Right hindlimb (tissue), 1 donor: ENCODE data around the gene PDPK1.

ENCODE experiments used
- DNase-seq: peaks from one replicate; pipeline ENCODE4 v3.0.0-alpha.2; 2018

Gene PDPK1

DNA sequence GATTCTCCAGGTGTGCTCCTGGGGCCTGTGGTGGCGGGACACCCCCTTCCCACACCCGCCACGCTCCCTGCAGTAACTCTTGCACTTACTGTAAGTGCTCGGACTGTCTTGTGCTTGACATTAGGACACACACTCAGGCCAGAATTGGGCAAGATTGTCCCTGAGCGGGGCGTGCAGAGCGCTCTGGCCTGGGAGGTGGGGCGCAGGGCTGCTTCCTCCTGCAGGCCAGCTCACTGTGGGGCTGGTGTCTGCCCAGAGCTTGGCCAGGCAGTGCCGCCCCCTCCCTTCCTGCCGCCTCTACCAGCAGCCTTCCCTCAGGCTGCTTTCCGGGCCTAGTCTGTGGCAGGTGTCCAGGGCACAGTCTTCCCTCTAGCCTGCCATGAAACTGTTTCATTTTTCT lies 30.2 kb upstream of the PDPK1 start:
- DNase-seq: peak; percentile 23

DNA sequence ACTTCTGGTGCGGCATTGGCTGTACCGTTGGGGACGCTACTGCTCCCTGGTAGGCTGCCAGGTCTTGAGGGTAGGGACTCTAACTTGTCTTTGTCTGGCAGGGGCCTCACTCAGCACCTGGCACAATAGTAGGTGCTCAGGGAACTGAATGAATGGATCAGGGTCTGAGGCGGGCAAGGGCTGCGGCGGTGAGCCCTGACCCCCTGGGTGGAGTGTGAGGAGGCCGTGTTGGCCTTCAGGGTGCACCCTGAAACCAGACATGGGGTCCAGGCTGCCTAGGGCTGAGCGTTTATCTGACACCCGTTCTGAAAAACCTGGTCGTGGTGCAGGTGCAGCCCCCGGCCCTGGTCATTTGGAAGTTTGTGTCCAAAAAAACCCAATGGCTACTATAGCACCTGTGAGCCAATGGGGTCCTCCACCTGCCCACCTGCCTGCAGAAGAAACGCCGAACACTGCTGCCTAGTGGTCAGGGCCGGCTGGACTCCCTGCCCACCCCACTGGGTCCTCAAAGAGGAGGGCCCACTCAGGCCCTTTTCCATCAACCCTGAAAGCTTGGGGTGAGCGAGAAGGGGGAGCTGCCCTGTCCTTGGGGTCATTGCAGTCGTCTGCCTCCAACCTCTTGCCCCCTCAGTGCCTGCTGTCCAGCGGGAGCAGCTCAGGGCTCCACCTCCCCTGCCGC lies 29.0 kb upstream of the PDPK1 start:
- peak; percentile 11 for DNase-seq

DNA sequence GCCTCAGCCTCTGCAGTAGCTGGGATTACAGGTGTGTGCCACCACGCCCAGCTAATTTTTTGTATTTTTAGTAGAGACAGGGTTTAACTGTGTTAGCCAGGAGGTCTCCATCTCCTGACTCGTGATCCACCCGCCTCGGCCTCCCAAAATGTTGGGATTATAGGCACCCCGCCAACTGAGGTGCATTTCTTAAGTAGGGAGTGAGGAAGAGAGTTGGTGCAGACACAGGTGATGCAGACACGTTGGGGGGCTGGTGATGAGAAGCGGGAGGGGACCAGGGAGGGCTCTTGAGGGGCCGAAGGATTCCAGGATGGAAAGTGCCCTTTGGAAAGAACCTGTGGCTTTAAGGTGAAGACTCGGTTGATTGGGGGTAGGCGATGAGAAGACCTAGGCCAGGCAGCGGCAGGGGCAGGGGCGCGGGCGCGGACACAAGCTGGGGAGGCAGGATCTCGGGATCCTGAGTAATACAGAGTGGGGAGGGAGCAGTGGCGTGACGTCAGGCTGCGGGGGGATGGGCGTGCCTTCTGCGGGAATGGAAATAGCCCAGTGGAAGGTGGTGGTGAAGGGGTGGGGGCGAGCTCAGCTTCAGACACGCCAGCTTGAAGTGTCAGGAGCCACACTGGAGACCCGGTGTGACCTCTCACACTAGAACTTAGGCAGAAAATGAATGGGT lies 26.6 kb upstream of the PDPK1 start:
- DNase-seq: peak; percentile 62

DNA sequence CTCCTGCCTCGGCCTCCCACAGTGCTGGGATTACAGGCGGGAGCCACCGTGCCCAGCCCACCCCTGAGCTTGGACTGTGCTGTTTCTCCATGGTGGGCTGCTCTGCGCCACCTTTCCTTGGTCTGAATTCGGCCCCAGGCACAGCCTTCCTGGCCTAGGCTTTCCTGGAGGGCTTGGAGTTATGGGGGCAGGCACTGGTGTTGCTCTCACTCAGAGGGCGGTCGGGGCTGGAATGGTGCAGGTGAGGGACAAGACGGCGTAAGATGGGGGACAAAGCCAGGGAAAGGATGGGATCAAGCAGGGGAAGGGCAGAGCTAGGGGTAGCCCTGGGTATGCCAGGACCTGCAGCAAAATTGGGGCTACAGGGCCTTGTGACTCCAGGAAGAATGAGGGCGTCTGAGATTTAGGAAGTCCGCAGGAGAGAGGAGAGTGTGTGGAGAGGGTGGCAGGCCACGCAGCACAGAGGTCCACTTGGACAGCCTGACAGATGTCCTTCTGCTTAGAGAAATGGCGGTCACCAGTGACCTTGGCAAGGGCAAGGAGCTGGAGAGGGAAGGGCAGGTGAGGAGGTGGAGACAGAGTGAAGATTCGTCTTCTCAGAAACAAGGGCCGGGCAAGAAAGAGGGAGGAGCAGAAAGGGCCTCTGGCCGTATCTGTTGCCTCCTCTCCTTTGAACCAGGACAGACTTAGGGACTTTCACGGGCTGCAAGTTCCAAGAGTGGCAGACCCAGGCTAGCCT lies 25.7 kb upstream of the PDPK1 start:
- peak; percentile 25 for DNase-seq

DNA sequence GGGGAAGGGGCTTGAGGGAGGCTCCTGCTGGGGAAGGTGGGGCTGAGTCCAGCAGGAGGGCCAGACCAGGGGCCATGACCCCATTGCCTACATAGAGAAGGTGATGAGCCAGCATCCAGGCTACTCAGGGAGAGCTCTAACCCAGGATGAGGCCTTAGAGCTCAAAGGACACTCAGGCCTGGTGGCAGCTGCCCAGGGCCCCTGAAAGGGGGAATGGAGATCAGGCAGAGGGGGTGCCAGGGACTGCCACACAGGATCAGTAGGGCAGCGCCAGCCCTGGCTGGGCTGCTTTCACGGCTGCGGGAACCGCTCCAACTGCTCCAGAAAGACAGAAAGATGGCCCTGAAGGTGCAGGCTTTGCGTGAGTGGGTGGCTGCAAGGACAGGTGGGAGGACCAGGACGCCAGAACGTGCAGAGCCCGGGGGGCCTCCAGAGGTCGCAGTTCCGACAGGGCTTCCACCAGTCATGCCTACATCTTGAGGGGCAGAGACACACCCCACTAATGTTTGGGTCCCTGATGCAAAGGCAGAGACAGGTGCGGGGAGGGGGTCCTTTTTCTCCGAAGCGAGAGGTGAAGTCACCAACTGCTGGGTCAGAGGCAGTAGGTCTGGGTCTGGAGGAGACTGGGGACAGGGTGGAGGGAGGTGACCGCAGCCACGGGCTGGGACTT lies 25.0 kb upstream of the PDPK1 start:
- DNase-seq: peak; percentile 44

DNA sequence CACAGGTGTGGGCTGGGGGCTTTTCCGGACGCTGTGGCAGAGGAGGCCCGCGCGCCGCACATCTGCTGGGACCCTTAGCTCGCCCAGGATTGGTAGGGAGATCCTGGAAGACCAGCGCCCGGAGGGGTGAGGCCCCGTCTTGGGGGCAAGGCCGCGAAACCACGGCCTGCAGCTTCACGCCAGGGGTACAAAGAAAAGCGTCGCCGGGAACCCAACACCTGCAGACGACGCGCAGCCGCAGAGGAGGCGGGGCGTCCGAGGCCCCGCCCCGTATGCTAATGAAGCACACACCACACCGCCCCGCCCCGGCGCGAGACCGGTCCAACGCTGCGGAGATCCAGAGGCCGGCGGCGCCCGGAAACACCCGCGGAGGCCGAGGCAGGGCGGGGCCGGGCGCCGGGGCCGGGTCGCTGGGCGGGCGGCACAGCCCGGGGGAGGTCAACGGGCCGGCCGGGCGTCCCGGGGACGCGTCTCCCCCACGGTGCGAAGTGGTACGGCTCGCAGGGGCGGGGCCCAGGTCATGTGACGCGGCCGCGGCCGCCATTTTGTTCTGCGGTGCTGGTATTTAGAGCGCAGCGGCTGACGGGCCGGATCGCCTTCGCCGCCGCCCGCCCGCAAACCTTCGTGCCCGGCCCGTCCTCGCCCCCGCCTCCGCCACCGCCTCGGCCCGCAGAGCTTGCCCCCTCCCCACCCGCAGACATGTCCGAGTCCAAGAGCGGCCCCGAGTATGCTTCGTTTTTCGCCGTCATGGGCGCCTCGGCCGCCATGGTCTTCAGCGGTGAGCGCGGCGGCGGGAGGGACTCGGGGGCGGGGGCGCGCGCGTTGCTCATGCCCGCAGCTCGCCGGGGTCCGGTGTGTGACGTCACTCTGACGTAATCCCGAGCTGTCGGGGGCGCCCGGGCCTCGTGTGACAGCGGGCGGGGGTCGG lies 24.2 kb upstream of the PDPK1 start, which contains the start of gene ATP6V0C:
Gene ATP6V0C, plus strand, starts transcription at position 548 of the 928 bp plus-strand sequence. Its CDS starts 152 bp downstream, at position 700.
- DNase-seq: peak; percentile 93

DNA sequence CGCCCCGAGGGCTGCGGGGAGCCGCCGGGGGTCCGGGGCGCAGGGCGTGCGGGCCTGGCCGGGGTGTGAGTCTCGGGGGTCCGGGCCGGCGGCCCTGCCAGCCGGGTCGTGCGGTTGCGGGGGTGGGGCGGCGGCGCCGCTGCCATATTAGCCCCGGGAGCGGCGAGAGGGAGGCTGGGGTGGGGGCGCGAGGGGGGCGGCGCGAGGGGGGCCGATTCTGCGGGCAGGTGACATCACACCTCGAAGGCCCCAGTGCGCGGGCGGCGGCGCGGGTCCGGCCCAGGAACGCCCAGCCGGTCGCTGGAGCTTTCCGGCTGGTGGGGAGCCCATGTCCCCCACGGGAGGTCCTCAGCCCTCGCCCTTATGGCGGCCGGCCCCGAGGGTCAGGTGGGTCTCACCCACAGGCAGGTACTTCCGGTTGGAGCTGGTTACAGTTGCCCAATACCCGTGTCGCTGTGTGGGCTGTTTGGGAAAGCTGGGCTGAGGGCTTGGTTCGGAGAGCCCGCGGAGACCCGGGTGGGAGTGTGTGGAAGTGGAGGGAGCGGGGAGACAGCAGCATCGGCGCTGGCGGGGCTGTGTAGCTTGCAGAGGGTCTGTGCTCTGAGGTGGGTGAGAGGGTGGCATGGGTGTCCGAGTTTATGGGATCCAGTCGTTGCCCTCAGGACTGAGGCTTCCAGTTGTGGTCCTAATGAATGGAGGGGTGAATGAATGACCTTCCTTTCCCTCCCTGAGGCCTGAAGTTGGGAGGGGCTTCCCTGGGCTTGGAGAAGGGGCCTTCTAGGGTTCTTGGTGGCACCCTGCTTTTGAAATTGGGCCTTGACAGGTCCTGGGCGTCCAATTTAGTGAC lies 23.3 kb upstream of the PDPK1 start:
- peak; percentile 49 for DNase-seq

DNA sequence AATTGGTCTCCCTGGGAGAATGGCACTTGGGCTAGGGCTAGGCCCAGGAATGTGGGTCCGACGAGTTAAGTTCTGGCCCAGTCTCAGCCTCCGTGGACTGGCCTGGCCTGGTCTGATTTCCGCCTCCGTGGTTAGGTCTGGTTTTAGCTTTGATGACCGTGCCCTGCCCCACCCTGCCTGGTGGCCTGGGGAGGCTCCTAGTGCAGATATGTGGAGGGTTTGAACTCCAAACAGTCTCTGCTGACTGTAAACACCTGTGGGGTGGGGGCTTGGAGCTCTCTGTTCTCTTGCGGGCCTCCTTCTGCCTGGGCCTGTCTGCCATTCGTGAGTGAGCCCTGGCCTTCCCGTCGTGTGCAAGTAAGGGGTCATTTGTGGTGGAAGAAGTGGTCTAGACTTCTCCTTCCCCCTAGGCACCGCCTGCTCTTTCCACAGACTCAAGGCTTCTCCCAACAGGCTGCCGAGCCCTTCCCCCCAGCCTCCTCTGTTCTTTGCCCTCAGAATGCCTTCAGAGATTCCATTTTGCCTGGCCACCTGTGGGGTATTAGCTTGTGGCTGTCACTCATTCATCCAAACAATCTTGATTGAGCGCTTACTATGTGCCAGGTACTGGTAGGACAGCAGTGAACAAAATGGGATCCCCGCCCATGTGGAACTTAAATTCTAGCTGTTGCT lies 22.5 kb upstream of the PDPK1 start:
- no peak for DNase-seq

DNA sequence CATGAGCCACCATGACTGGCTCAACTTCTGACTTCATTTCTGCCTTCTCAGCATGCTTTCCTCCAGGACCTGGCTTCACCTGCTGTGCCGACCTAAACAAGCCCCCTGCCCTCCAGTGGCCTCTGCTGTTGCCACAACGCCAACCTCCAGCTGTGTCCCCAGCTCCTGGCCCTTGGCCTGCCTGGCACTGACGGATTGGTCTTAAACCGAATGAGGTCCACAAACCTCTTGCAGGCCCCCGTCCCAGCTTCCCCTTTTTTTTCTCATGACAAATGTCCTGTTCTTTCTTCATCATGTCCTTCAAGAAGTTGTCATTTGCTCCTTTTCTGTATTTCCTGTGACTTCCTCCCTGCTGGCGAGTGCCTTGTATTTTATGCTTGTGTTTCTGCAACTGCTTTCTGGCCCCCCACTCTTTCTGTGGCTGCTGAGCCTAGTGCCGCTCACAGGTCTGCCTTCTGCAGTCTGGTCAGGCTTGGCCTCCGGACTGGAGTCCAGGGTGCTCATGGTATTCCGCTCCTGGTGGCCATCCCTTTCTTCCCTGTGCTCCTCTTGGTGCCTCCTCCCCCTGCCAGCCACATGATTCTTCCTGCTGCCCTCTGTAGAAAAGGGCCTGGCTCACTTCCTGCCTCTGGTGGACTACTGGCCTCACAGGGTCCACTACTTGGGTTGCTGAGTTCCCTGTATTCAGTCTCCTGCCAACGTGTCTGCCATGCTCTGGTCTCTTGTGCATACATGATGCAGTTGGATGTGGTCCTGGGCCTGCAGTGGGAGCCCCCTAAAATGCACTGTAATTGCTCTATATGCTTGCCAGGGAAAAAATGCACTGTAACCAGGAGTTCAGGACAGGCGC lies 21.2 kb upstream of the PDPK1 start:
- peak; percentile 11 for DNase-seq

DNA sequence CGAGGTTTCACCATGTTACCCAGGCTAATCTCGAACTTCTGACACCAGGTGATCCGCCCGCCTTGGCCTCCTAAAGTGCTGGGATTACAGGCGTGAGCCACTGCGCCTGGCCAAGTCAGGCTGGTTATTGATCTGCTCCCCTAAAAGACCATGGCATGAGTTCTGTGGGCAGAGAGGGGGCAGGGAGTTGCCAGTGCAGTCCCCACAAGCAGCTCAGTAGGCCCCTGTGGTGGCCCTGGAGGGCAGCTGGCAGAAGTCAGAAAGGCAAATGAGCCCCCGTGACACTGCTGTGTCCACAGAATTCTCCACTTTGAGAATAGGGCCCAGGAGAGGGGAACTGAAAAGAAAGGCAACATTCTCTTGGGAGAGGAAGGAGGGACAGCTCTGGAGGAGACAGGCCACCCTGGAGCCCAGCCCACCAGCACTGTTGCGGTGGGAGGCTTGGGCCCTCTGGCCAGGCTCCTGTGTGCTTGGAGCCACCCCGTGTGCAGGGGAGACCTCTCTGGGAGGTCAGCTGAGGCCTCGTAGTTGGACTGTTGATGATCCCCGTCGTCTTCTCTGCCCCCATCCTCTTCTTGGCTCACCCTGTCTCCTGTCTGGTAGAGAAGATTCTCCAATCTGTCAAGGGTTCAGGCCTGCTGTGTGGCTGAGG lies 19.7 kb upstream of the PDPK1 start:
- peak; percentile 20 for DNase-seq

DNA sequence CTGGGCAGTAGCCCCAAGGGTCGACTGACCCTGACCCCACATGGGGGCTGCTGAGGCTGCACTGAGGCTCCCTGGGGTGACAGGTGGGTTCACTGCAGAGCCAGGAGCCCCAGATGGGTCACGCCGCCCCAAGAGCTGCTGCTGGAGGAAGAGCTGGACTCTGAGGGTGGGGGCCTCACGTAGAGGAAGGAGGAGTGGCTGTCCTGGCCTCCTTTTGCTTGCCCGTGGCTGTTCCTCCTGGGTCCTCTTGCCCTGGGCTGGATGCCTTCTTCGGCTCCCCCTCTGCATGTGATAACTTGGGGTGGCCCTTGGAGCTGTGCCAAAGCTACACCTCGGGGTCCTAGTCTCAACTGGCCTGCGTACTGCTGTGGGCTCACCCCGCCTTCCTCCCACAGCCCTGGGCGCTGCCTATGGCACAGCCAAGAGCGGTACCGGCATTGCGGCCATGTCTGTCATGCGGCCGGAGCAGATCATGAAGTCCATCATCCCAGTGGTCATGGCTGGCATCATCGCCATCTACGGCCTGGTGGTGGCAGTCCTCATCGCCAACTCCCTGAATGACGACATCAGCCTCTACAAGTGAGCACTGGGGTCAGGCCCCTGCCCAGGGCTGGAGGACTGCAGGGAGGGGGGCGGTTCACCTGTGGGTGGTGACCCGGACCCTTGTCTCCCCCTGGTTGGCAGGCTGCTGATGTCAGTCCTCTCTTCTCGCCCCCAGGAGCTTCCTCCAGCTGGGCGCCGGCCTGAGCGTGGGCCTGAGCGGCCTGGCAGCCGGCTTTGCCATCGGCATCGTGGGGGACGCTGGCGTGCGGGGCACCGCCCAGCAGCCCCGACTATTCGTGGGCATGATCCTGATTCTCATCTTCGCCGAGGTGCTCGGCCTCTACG lies 18.8 kb upstream of the PDPK1 start:
- peak; percentile 32 for DNase-seq

DNA sequence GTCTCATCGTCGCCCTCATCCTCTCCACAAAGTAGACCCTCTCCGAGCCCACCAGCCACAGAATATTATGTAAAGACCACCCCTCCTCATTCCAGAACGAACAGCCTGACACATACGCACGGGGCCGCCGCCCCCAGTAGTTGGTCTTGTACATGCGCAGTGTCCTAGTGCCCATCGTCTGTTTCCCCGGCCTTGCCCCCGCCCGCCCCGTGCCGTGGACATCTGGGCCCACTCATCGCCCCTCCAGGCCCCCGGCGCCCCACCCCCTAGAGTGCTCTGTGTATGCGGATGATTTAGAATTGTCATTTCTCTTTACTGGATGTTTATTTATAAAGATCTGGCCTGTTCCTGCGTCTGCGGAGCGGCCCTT lies 18.1 kb upstream of the PDPK1 start:
- DNase-seq: no peak

DNA sequence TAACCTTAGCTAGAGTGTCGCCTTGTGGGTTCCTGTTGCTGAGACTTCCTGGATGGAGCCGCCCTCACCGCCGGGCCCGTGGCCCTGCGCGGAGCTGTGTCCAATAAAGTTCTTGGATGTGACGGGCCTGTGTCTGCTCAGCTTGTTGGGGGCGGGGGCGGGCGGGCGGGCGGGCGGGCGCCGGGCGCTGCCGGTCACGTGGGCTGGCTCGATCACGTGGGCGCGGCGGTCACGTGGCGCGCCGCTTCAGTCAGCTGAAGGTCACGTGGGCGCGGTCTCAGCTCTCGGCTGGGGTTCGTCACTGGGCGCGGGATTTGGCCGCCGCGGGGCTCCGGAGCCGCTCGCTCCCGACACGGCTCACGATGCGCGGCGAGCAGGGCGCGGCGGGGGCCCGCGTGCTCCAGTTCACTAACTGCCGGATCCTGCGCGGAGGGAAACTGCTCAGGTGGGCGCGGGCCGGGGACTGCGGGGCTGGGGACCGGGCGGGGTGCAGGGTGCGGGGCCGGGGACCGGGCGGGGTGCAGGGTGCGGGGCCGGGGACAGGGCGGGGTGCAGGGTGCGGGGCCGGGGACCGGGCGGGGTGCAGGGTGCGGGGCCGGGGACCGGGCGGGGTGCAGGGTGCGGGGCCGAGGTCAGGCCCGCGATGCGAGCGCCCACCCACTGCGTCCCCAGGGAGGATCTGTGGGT lies 17.6 kb upstream of the PDPK1 start, which contains the start of gene AMDHD2:
Gene AMDHD2, plus strand, starts transcription at position 275 of the 687 bp plus-strand sequence. Its CDS starts 88 bp downstream, at position 363.
- DNase-seq: peak; percentile 93

DNA sequence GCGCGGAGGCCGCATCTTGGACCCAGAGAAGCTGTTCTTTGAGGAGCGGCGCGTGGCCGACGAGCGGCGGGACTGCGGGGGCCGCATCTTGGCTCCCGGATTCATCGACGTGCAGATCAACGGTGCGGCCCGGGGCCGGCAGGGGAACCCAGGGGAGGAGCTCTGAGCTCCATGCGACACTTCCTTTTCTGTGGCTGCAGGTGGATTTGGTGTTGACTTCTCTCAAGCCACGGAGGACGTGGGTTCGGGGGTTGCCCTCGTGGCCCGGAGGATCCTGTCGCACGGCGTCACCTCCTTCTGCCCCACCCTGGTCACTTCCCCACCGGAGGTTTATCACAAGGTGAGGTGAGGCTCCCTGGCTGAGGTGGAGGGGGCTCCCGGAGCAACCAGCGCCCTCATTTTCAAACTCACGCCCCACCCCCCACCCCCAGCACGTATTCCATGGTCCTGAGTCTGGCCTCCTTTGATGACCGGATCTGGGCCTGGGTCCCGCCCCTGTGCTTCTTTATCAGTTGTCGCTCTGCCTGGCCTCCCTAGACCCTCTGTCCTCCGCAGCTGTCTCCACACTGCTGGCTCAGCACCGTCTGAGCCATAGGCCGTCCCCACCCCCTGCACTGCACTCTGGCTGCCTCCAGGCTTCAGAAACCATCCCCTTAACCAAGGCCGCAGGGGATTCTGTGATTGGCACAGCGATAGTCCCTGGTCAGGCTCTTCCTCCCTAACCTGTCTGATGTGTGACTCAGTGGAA lies 16.9 kb upstream of the PDPK1 start:
- peak; percentile 24 for DNase-seq

DNA sequence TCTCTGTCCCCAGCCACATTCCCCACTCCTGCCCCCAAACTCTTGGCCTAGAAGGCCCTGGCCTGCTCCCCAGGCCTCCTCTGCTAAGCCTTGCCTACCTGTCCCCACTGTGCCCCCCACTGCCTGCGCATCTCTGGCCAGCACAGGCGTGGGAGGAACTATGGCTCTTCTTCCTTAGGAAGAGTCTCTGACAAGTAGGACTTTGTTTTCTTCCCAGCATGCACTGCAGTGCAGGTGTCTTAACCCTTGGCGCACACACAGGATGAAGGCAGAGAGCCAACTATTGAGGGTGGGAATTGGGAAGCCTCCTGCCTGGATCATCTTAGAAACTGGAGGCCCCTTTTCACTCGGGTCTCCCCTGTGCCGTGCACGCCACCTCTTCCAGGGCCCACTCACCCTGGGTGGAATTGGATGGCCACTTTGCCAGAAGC lies 14.0 kb upstream of the PDPK1 start:
- DNase-seq: no peak

DNA sequence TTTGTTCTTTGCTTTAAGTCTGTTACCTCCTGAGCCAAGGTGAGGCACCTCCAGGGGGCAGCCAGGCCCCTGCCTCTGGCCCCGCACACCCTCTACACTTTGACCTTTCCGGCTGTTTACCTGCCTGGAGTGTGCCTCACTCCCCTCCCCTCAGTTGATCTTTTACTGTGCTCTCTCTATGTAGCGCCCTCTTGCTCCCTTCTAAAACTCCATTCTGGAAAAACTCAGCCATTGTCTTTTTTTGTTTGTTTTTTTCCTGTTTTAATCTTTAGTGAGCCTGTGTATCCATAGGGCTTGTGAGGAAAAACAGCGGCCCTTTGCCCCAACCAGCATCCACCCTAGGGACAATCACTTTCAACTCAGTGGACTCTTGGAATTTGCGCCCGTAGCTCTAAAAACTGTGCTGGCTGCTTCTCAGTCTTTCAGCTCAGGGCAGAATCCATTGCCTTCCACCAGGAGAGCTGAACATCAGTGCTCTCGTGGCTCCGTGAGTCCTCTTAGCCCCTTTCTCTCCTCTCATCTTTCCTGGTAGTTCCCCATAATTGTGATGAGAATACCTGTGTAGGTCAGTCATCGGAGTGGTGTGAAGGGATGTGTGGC lies 13.4 kb upstream of the PDPK1 start:
- DNase-seq: no peak
